Natural killer cell (primary cell): ENCODE results near the gene HINT3. TPM values are rescaled to one million over a fixed set of nuclear protein-coding genes. Genes with fewer than 3 reads are reported as not detected.

ENCODE experiments used
- ATAC-seq, 3 donors: fragments of 150-1000 bp in 2 of 3; fragments of 200-7000 bp in 1 of 3; cut with Tn5 transposase; 1 replicate in 1 of 3; 2 replicates in 2 of 3; pipeline ENCODE4 v1.10.0; 2021; ENCODE audit warnings: mild to moderate bottlenecking in 2 of 3, moderate library complexity in 2 of 3
- DNase-seq, 2 donors: peaks; one replicate each; pipeline versions ENCODE4 v3.0.0 to v3.0.0-alpha.2; 2013 to 2021; ENCODE audit warnings: mixed read lengths in 1 of 2
- H3K27ac ChIP-seq: one replicate; pipeline ENCODE4 v1.5.1; 2013; ENCODE audit warnings: mild to moderate bottlenecking, low read length
- H3K27me3 ChIP-seq: one replicate; pipeline ENCODE4 v1.6.1; 2013; ENCODE audit warnings: low read length; ENCODE audit not compliant: control insufficient read depth, insufficient read depth
- H3K36me3 ChIP-seq: one replicate; pipeline ENCODE4 v1.6.1; 2013; ENCODE audit warnings: low read length; ENCODE audit not compliant: control insufficient read depth, insufficient read depth
- H3K4me1 ChIP-seq: one replicate; pipeline ENCODE4 v1.6.1; 2013; ENCODE audit warnings: low read length; ENCODE audit not compliant: control insufficient read depth, insufficient read depth
- H3K4me3 ChIP-seq: one replicate; pipeline ENCODE4 v1.5.1; 2013; ENCODE audit warnings: low read length
- H3K9me3 ChIP-seq: one replicate; pipeline ENCODE4 v1.6.1; 2013; ENCODE audit warnings: low read length; ENCODE audit not compliant: control insufficient read depth, insufficient read depth
- H3K27ac Mint-ChIP-seq, 2 donors: one replicate each; pipeline ENCODE4 v1.8.0; 2022; ENCODE audit warnings: mild to moderate bottlenecking in 2 of 2, mixed read lengths in 2 of 2, moderate library complexity in 1 of 2
- H3K27me3 Mint-ChIP-seq, 2 donors: one replicate each; pipeline ENCODE4 v1.8.0; 2022; ENCODE audit warnings: low read depth in 2 of 2, mixed read lengths in 2 of 2
- H3K36me3 Mint-ChIP-seq: one replicate; pipeline ENCODE4 v1.8.0; 2022; ENCODE audit warnings: mixed read lengths
- H3K4me1 Mint-ChIP-seq, 2 donors: one replicate each; pipeline ENCODE4 v1.8.0; 2022; ENCODE audit warnings: mixed read lengths in 2 of 2
- H3K4me3 Mint-ChIP-seq: one replicate; pipeline ENCODE4 v1.8.0; 2022; ENCODE audit warnings: mild to moderate bottlenecking, moderate library complexity, mixed read lengths
- H3K9me3 Mint-ChIP-seq, 2 donors: one replicate each; pipeline ENCODE4 v1.8.0; 2022; ENCODE audit warnings: mixed read lengths in 2 of 2
- CTCF ChIP-seq: fragments of 200-600 bp; IDR thresholded peaks from one replicate; pipeline ENCODE4 v1.8.0; 2022; ENCODE audit warnings: antibody characterized with exemption
- WGBS: methylation state at CpG from one replicate; pipeline ENCODE4 v1.1.7; 2013; ENCODE audit warnings: missing lambda C conversion rate; ENCODE audit not compliant: insufficient coverage; 5-methylcytosine and 5-hydroxymethylcytosine counted together
- intact Hi-C: fragments of 100-400 bp; cut with micrococcal nuclease; formaldehyde crosslinking; loops from one replicate; pipeline ENCODE4 v1.14.2; 2022
- total RNA-seq, 4 donors: library from RNA; stranded (reverse); fragments of 120-200 nt in 1 of 4; gene quantifications; one replicate each; pipeline versions ENCODE4 v1.2.3 to v1.2.4, GENCODE V29; 2013 to 2022

The HINT3 gene
- total RNA-seq, 3 donors from 2014 or later (not counting 1 experiment from before 2014, with no cell fraction given), result 9.7 to 10.5 (median 10.3) TPM

DNA sequence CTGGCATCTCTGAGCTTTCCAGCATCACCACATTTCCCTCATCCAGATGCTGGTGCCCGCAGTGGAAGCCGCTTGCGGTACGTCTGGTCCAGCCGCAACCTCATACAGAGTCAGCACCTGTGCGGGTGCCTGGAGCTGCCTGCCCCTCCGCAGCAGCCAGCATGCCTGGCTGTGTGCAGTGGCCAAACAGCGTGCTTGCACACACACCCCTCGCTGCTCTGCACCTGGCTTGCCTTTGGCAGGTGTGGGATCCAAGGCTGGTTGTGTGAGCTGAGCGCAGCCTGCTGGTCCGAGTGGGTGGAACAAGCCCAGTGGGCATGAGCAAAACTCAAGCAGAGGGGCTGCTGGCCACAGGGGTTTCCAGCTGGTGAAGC lies 3.1 kb upstream of the HINT3 start:
- peaks cover 8% of the 10 kb centered on the region for H3K4me1 ChIP-seq
- intact Hi-C loops, result no loop called here
- no peak overlapping the region for H3K27ac ChIP-seq
- ATAC-seq (no peak), DNase-seq (no peak)
- H3K9me3 ChIP-seq, result no peaks in the 10 kb centered on the region
- Mint-ChIP-seq H3K4me3 (no peak overlapping the region), H3K36me3 (no peaks in the 10 kb centered on the region), H3K4me1 (no peaks in the 10 kb centered on the region), H3K27ac (no peak overlapping the region), H3K27me3 (peaks cover 0 to 3% of the 10 kb centered on the region in 2 donors), H3K9me3 (no peaks in the 10 kb centered on the region)
- no peak for TF ChIP-seq CTCF
- H3K36me3 ChIP-seq, result no peaks in the 10 kb centered on the region
- WGBS, result 85% methylated on average over 11 of the region's 11 CpGs
- no peaks in the 10 kb centered on the region for H3K27me3 ChIP-seq
- no peak overlapping the region for H3K4me3 ChIP-seq

- H3K4me3 Mint-ChIP-seq, result peak overlapping the region; percentile 7
- no peak for TF ChIP-seq CTCF
These were observed 1.7 kb upstream of the HINT3 start for GRCh38 chr6:125954735-125955339.

DNA sequence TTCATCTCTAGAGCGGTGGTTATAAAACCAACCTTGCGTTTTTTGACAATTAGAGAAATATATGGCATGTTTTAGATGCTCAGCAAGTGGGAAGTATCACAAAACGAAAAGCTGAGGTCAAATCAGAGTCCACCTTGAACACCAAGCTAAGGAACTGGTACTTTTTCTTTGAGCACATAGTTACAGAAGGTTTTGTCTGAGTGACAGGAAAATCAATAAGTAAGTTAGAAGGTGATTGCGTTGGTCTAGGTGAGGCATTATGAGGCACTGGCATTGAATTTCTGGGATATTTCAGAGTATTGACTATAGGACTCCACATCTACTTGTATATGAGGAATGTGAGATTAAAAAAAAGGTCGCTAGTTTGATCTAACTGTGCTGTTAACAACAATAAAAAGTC lies 597 bp upstream of the HINT3 start:
- DNase-seq (no peak), ATAC-seq (no peak)
- no peaks in the 10 kb centered on the region for H3K36me3 ChIP-seq
- H3K9me3 ChIP-seq, result no peaks in the 10 kb centered on the region
- intact Hi-C loops, result loop anchor here (1.0 to 5.0 kb wide), 3 partner anchors 37 to 644 kb away; no protein-coding TSS in a partner anchor
- no peak overlapping the region for H3K4me3 Mint-ChIP-seq
- H3K4me1 Mint-ChIP-seq, result no peaks in the 10 kb centered on the region
- H3K36me3 Mint-ChIP-seq, result no peaks in the 10 kb centered on the region
- H3K4me3 ChIP-seq, result peak overlapping the region; percentile 99
- 40% methylated on average over 4 of the region's 5 CpGs for WGBS
- no peak for TF ChIP-seq CTCF
- H3K27ac Mint-ChIP-seq, result no peak overlapping the region
- peak overlapping the region; percentile 100 for H3K27ac ChIP-seq
- H3K9me3 Mint-ChIP-seq, result no peaks in the 10 kb centered on the region
- no peaks in the 10 kb centered on the region for H3K27me3 ChIP-seq
- H3K4me1 ChIP-seq, result peaks cover 8% of the 10 kb centered on the region
- H3K27me3 Mint-ChIP-seq, result peaks cover 0 to 3% of the 10 kb centered on the region in 2 donors

More at GRCh38 chr6:125954735-125955339, 1.7 kb upstream of the HINT3 start:
- Histone ChIP-seq H3K27me3 (no peaks in the 10 kb centered on the region), H3K27ac (no peak overlapping the region), H3K4me3 (no peak overlapping the region), H3K9me3 (no peaks in the 10 kb centered on the region), H3K4me1 (peaks cover 8% of the 10 kb centered on the region), H3K36me3 (no peaks in the 10 kb centered on the region)
- intact Hi-C loops, result loop anchor here (5.0 kb wide), 1 partner anchor 643 kb away; no protein-coding TSS in a partner anchor
- Mint-ChIP-seq H3K36me3 (no peaks in the 10 kb centered on the region), H3K9me3 (no peaks in the 10 kb centered on the region), H3K27me3 (peaks cover 0 to 3% of the 10 kb centered on the region in 2 donors), H3K4me1 (no peaks in the 10 kb centered on the region), H3K27ac (no peak overlapping the region)
- 79% methylated on average over 5 of the region's 5 CpGs for WGBS
- ATAC-seq, result no peak
- no peak for DNase-seq

DNA sequence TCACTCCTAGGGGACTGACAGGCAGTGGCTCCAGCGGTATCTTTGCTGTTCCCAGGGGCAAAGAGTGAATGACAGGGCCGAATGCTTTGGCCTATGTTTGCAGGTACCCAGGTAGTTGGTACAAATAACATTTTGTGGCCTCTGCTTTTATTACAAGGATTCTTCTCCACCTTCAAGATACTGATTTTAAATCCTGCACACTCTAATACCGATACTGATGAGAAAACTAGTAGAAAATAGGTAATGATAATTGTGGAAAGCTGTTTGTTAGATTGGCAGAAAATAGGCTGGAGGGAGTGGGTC lies 772 bp downstream of the HINT3 start:
- Histone ChIP-seq H3K27ac (peak overlapping the region; percentile 100), H3K36me3 (no peaks in the 10 kb centered on the region), H3K9me3 (no peaks in the 10 kb centered on the region), H3K4me1 (peaks cover 8% of the 10 kb centered on the region), H3K27me3 (no peaks in the 10 kb centered on the region), H3K4me3 (peak overlapping the region; percentile 99)
- no peaks in the 10 kb centered on the region for H3K36me3 Mint-ChIP-seq
- peaks cover 0 to 4% of the 10 kb centered on the region in 2 donors for H3K4me1 Mint-ChIP-seq
- 0% methylated on average over 2 of the region's 3 CpGs for WGBS
- no peaks in the 10 kb centered on the region for H3K27me3 Mint-ChIP-seq
- TF ChIP-seq CTCF, result no peak
- H3K27ac Mint-ChIP-seq, result no peak overlapping the region
- ATAC-seq (no peak), DNase-seq (no peak)
- H3K9me3 Mint-ChIP-seq, result no peaks in the 10 kb centered on the region
- no peak overlapping the region for H3K4me3 Mint-ChIP-seq
- intact Hi-C loops, result loop anchor here (5.0 kb wide), 1 partner anchor 645 kb away; no protein-coding TSS in a partner anchor
